Measurements from ENCODE around the gene PTPN9. TPM values are rescaled to one million over a fixed set of nuclear protein-coding genes. Genes with fewer than 3 reads are reported as not detected.

The PTPN9 gene
- total RNA-seq, 1 donor from 2014 or later, result 42.0 TPM

GRCh38 chr15:75453703-75454470, 125.2 kb downstream of the PTPN9 start:
- DNase-seq (ENCODE audit: low read depth, low spot score), result peak; percentile 92
- no peak for TF ChIP-seq CTCF (conservative IDR thresholded peaks at IDR 0.05)

GRCh38 chr15:75452865-75453702, 126.0 kb downstream of the PTPN9 start:
- peak; percentile 34 for DNase-seq (ENCODE audit: low read depth, low spot score)
- Mint-ChIP-seq H3K27ac (ENCODE audit: unreplicated experiment) (peak overlapping the region; percentile 96), H3K27me3 (ENCODE audit: low read depth) (peaks cover 6% of the 10 kb centered on the region), H3K4me1 (peaks cover 37% of the 10 kb centered on the region), H3K36me3 (ENCODE audit: low read depth) (no peaks in the 10 kb centered on the region), H3K9me3 (no peaks in the 10 kb centered on the region), H3K4me3 (peak overlapping the region; percentile 96)
- TF ChIP-seq CTCF (conservative IDR thresholded peaks at IDR 0.05), result peak; percentile 43

More at GRCh38 chr15:75453703-75454470, 125.2 kb downstream of the PTPN9 start:
- H3K36me3 Mint-ChIP-seq (ENCODE audit: low read depth), result no peaks in the 10 kb centered on the region
- peak overlapping the region; percentile 96 for H3K27ac Mint-ChIP-seq (ENCODE audit: unreplicated experiment)
- peaks cover 6% of the 10 kb centered on the region for H3K27me3 Mint-ChIP-seq (ENCODE audit: low read depth)
- no peaks in the 10 kb centered on the region for H3K9me3 Mint-ChIP-seq
- peak overlapping the region; percentile 96 for H3K4me3 Mint-ChIP-seq
- peaks cover 36% of the 10 kb centered on the region for H3K4me1 Mint-ChIP-seq

GRCh38 chr15:75452364-75452864, 126.7 kb downstream of the PTPN9 start:
- no peak for TF ChIP-seq CTCF (conservative IDR thresholded peaks at IDR 0.05)
- DNase-seq (ENCODE audit: low read depth, low spot score), result peak; percentile 49
- H3K4me3 Mint-ChIP-seq, result peak overlapping the region; percentile 96
- H3K27ac Mint-ChIP-seq (ENCODE audit: unreplicated experiment), result peak overlapping the region; percentile 96
- peaks cover 6% of the 10 kb centered on the region for H3K27me3 Mint-ChIP-seq (ENCODE audit: low read depth)
- no peaks in the 10 kb centered on the region for H3K9me3 Mint-ChIP-seq
- peaks cover 37% of the 10 kb centered on the region for H3K4me1 Mint-ChIP-seq
- H3K36me3 Mint-ChIP-seq (ENCODE audit: low read depth), result no peaks in the 10 kb centered on the region

GRCh38 chr15:75451674-75452363, 127.3 kb downstream of the PTPN9 start, which contains the start of gene SIN3A:
SIN3A (minus strand) TSS chr15:75451690; CDS start chr15:75430375, 21,315 bp downstream.
- H3K27me3 Mint-ChIP-seq (ENCODE audit: low read depth), result peaks cover 6% of the 10 kb centered on the region
- peak; percentile 92 for DNase-seq (ENCODE audit: low read depth, low spot score)
- no peaks in the 10 kb centered on the region for H3K9me3 Mint-ChIP-seq
- TF ChIP-seq CTCF (conservative IDR thresholded peaks at IDR 0.05), result no peak
- peak within 1 kb of the TSS; percentile 97 for H3K27ac Mint-ChIP-seq (ENCODE audit: unreplicated experiment)
- H3K4me3 Mint-ChIP-seq, result peak within 1 kb of the TSS; percentile 96
- H3K4me1 Mint-ChIP-seq, result peaks cover 37% of the 10 kb centered on the region
- H3K36me3 Mint-ChIP-seq (ENCODE audit: low read depth), result no peaks in the 10 kb centered on the region

GRCh38 chr15:75451202-75451673, 127.9 kb downstream of the PTPN9 start:
- Mint-ChIP-seq H3K9me3 (no peaks in the 10 kb centered on the region), H3K36me3 (ENCODE audit: low read depth) (no peaks in the 10 kb centered on the region), H3K27ac (ENCODE audit: unreplicated experiment) (peak overlapping the region; percentile 88), H3K4me1 (peaks cover 34% of the 10 kb centered on the region), H3K27me3 (ENCODE audit: low read depth) (peaks cover 6% of the 10 kb centered on the region), H3K4me3 (peak overlapping the region; percentile 96)
- no peak for TF ChIP-seq CTCF (conservative IDR thresholded peaks at IDR 0.05)
- no peak for DNase-seq (ENCODE audit: low read depth, low spot score)

Measured in neural crest cell (in vitro differentiated cells).